ENCODE measurements around the gene HINT2. TPM values are rescaled to one million over a fixed set of nuclear protein-coding genes. Genes with fewer than 3 reads are reported as not detected.

HINT2 gene
- polyA plus RNA-seq, 1 donor = 29.7 TPM

GRCh38 chr9:35828716-35829083, 13.9 kb upstream of the HINT2 start, which contains the start of gene FAM221B:
TSS of gene FAM221B (minus strand) at chr9:35828732. CDS start at chr9:35826161, 2,571 bp downstream.
- no peaks in the 10 kb centered on the region for H3K9me3 ChIP-seq (ENCODE audit: control insufficient read depth, low read depth, low read length)
- no peak for DNase-seq
- H3K27ac ChIP-seq (ENCODE audit: low read length) = peak within 1 kb of the TSS; percentile 96
- H3K36me3 ChIP-seq (ENCODE audit: control insufficient read depth, insufficient read depth, low read length) = no peaks in the 10 kb centered on the region
- H3K27me3 ChIP-seq (ENCODE audit: control insufficient read depth, insufficient read depth, low read length) = no peaks in the 10 kb centered on the region
- peak within 1 kb of the TSS; percentile 85 for H3K4me3 ChIP-seq (ENCODE audit: low read length)
- no CpG with 5 or more reads among the region's 21 CpGs for WGBS (ENCODE audit: insufficient coverage, low lambda C conversion rate)
- peaks cover 44% of the 10 kb centered on the region for H3K4me1 ChIP-seq (ENCODE audit: control insufficient read depth, insufficient read depth, low read length)

GRCh38 chr9:35827486-35827885, 12.6 kb upstream of the HINT2 start:
- no peak overlapping the region for H3K4me3 ChIP-seq (ENCODE audit: low read length)
- DNase-seq = no peak
- H3K27me3 ChIP-seq (ENCODE audit: control insufficient read depth, insufficient read depth, low read length) = no peaks in the 10 kb centered on the region
- WGBS (ENCODE audit: insufficient coverage, low lambda C conversion rate) = no CpG with 5 or more reads among the region's 3 CpGs
- H3K9me3 ChIP-seq (ENCODE audit: control insufficient read depth, low read depth, low read length) = no peaks in the 10 kb centered on the region
- peaks cover 31% of the 10 kb centered on the region for H3K4me1 ChIP-seq (ENCODE audit: control insufficient read depth, insufficient read depth, low read length)
- no peak overlapping the region for H3K27ac ChIP-seq (ENCODE audit: low read length)
- H3K36me3 ChIP-seq (ENCODE audit: control insufficient read depth, insufficient read depth, low read length) = no peaks in the 10 kb centered on the region

- Histone ChIP-seq H3K9me3 (ENCODE audit: control insufficient read depth, low read depth, low read length) (no peaks in the 10 kb centered on the region), H3K4me1 (ENCODE audit: control insufficient read depth, insufficient read depth, low read length) (peaks cover 18% of the 10 kb centered on the region), H3K36me3 (ENCODE audit: control insufficient read depth, insufficient read depth, low read length) (no peaks in the 10 kb centered on the region), H3K27me3 (ENCODE audit: control insufficient read depth, insufficient read depth, low read length) (no peaks in the 10 kb centered on the region), H3K27ac (ENCODE audit: low read length) (no peak overlapping the region), H3K4me3 (ENCODE audit: low read length) (no peak overlapping the region)
- DNase-seq = peak; percentile 31 to 68
- no CpG with 5 or more reads among the region's 4 CpGs for WGBS (ENCODE audit: insufficient coverage, low lambda C conversion rate)
These were observed 11.3 kb upstream of the HINT2 start for GRCh38 chr9:35826071-35826701.

DNA sequence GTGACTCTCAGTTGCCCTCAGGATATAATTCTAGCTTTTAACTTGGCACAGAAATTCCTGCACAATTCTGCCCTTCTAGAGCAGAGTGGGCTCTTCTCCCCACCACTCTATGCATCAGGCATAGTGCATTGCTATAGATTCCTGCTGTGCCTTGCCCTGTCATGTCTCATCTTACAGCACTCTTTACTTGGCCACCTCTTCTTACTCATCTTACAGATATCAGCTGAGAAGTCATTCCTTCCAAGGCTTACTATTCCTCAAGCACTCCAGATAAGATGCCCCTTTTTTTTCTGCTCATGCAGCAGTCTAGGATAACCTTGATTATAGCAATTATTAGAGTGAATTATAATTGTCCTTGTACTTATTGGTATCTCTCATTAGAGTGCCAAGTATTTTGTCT, 8.1 kb upstream of the HINT2 start:
- Histone ChIP-seq H3K27ac (ENCODE audit: low read length) (no peak overlapping the region), H3K9me3 (ENCODE audit: control insufficient read depth, low read depth, low read length) (no peaks in the 10 kb centered on the region), H3K36me3 (ENCODE audit: control insufficient read depth, insufficient read depth, low read length) (no peaks in the 10 kb centered on the region), H3K4me1 (ENCODE audit: control insufficient read depth, insufficient read depth, low read length) (no peaks in the 10 kb centered on the region), H3K4me3 (ENCODE audit: low read length) (no peak overlapping the region), H3K27me3 (ENCODE audit: control insufficient read depth, insufficient read depth, low read length) (no peaks in the 10 kb centered on the region)
- DNase-seq = no peak

DNA sequence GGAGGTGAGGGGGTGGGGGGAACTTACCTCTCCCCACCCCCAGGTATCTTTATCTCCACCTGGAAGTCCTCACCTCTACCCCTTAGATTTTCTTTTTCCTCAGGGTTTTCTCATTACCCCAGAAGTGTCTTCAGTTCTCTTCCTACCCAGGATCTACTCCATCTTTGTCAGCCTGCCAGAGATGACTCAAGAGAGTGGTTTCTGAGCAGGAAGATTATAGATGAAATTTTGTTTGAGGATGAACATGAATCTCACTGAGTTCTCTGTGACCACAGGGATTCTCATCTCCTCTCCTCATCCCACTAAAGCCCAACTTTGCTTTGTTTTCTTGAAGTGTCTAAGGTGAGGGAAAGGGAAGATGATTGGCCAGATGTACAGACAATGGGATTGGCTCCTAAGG, 5.2 kb upstream of the HINT2 start:
- no peaks in the 10 kb centered on the region for H3K4me1 ChIP-seq (ENCODE audit: control insufficient read depth, insufficient read depth, low read length)
- H3K4me3 ChIP-seq (ENCODE audit: low read length) = no peak overlapping the region
- H3K9me3 ChIP-seq (ENCODE audit: control insufficient read depth, low read depth, low read length) = no peaks in the 10 kb centered on the region
- no peaks in the 10 kb centered on the region for H3K27me3 ChIP-seq (ENCODE audit: control insufficient read depth, insufficient read depth, low read length)
- no peak overlapping the region for H3K27ac ChIP-seq (ENCODE audit: low read length)
- no peak for DNase-seq
- H3K36me3 ChIP-seq (ENCODE audit: control insufficient read depth, insufficient read depth, low read length) = no peaks in the 10 kb centered on the region

GRCh38 chr9:35818341-35818740, 3.5 kb upstream of the HINT2 start:
- H3K27me3 ChIP-seq (ENCODE audit: control insufficient read depth, insufficient read depth, low read length) = no peaks in the 10 kb centered on the region
- no peaks in the 10 kb centered on the region for H3K36me3 ChIP-seq (ENCODE audit: control insufficient read depth, insufficient read depth, low read length)
- DNase-seq = no peak
- H3K27ac ChIP-seq (ENCODE audit: low read length) = no peak overlapping the region
- H3K9me3 ChIP-seq (ENCODE audit: control insufficient read depth, low read depth, low read length) = no peaks in the 10 kb centered on the region
- WGBS (ENCODE audit: insufficient coverage, low lambda C conversion rate) = no CpG with 5 or more reads among the region's 3 CpGs
- H3K4me3 ChIP-seq (ENCODE audit: low read length) = no peak overlapping the region
- peaks cover 9% of the 10 kb centered on the region for H3K4me1 ChIP-seq (ENCODE audit: control insufficient read depth, insufficient read depth, low read length)

DNA sequence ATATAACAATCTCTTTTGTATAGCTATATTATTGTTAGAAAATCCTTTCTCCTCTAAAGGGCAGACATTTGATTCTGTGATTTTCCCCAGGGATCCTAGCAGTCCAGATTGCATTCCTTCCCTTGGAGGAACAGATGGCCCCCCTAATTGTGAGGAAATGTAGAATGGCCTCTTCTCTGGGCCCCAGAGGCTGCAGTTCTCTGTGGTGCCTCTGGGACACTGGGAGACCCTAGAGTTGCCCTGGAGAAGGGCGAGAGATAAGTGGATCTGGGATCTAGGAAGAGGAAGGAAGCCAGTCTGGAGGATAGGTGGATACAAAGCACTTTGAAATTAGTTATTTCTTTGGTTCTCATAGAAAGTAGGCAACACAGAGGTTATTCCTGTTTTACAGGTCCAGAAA, 1.9 kb upstream of the HINT2 start:
- 80% methylated on average over 1 of the region's 1 CpG for WGBS (ENCODE audit: insufficient coverage, low lambda C conversion rate)
- Histone ChIP-seq H3K4me3 (ENCODE audit: low read length) (no peak overlapping the region), H3K4me1 (ENCODE audit: control insufficient read depth, insufficient read depth, low read length) (peaks cover 19% of the 10 kb centered on the region), H3K9me3 (ENCODE audit: control insufficient read depth, low read depth, low read length) (no peaks in the 10 kb centered on the region), H3K27me3 (ENCODE audit: control insufficient read depth, insufficient read depth, low read length) (no peaks in the 10 kb centered on the region), H3K36me3 (ENCODE audit: control insufficient read depth, insufficient read depth, low read length) (no peaks in the 10 kb centered on the region), H3K27ac (ENCODE audit: low read length) (no peak overlapping the region)
- DNase-seq = no peak

DNA sequence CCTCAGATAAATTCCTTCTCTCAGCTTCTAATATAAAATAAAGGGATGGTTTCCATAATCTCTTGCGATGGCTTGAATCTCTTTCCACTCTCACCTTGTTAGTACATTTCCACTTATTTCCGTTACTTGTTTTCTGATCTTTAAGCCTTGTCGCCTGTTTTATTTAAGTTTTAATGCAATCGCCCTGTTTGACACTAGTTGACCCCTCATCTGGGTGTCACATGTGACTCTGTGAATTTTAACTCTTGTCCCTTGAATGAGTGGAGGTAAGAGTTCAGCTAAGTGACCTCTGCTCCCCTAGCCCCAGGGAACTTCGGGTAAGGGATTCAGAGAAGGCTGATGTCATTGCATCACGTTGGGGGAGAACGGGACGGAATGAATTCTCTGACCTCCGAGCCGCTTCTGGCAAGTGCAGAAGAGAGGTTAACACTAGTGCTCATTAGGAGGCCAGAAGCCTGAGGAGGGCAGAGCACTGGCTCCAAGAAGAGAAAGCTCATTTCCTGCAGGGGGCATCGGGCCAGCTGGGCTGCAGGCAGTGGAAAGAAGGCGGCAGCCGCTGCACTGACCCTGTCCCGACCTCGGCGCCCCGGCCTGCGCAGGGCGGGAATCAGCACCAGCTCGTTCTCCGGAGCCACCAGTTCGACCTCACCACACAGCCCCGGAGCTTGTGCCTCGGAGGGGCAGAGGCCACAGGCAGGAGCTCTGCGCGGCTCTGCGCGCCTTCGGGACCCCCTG, 569 bp downstream of the HINT2 start:
- Histone ChIP-seq H3K4me1 (ENCODE audit: control insufficient read depth, insufficient read depth, low read length) (peaks cover 19% of the 10 kb centered on the region), H3K27me3 (ENCODE audit: control insufficient read depth, insufficient read depth, low read length) (no peaks in the 10 kb centered on the region), H3K27ac (ENCODE audit: low read length) (peak overlapping the region; percentile 96), H3K4me3 (ENCODE audit: low read length) (peak overlapping the region; percentile 76), H3K9me3 (ENCODE audit: control insufficient read depth, low read depth, low read length) (no peaks in the 10 kb centered on the region), H3K36me3 (ENCODE audit: control insufficient read depth, insufficient read depth, low read length) (peaks cover 3% of the 10 kb centered on the region)
- WGBS (ENCODE audit: insufficient coverage, low lambda C conversion rate) = no CpG with 5 or more reads among the region's 29 CpGs
- peak; percentile 74 to 90 for DNase-seq

GRCh38 chr9:35813434-35814105, 1.3 kb downstream of the HINT2 start:
- DNase-seq = peak; percentile 35 to 52
- no peak overlapping the region for H3K4me3 ChIP-seq (ENCODE audit: low read length)
- H3K36me3 ChIP-seq (ENCODE audit: control insufficient read depth, insufficient read depth, low read length) = peaks cover 10% of the 10 kb centered on the region
- no CpG with 5 or more reads among the region's 10 CpGs for WGBS (ENCODE audit: insufficient coverage, low lambda C conversion rate)
- peak overlapping the region; percentile 96 for H3K27ac ChIP-seq (ENCODE audit: low read length)
- no peaks in the 10 kb centered on the region for H3K9me3 ChIP-seq (ENCODE audit: control insufficient read depth, low read depth, low read length)
- H3K4me1 ChIP-seq (ENCODE audit: control insufficient read depth, insufficient read depth, low read length) = peaks cover 19% of the 10 kb centered on the region
- H3K27me3 ChIP-seq (ENCODE audit: control insufficient read depth, insufficient read depth, low read length) = no peaks in the 10 kb centered on the region

DNA sequence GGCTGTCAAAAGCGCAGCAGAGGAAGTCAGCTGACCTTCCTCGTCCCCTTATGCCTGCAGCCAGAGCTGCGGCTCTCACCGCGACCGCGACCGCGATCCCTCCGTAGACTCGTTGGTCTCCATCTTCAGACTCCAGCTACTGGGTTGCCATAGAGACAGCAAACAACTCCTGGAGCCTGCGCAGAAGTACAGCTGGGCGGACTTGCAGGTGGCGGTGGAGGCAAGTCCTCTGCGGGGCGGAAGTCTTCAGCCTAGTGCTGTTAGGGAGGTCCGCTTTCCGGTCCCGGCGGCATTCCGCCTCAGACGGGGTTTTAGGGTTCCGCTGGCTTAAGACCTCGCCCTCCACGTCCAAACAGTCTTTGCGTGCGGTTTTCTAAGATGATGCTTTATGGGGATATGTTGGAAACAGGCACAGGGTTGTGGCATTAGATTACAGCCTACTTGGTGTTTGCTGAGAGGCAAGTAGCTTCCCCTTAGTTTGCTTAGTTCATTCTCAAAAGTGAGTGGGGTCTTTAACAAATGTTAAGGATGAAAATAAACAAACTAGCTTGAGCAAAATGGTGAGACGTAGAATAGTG, 2.7 kb downstream of the HINT2 start, which contains the start of gene SPAG8:
Gene SPAG8 (minus strand): TSS at position 238 of the 578 bp plus-strand sequence. CDS start 115 bp downstream, at position 123.
- H3K9me3 ChIP-seq (ENCODE audit: control insufficient read depth, low read depth, low read length) = no peaks in the 10 kb centered on the region
- H3K27ac ChIP-seq (ENCODE audit: low read length) = peak within 1 kb of the TSS; percentile 24
- peaks cover 19% of the 10 kb centered on the region for H3K4me1 ChIP-seq (ENCODE audit: control insufficient read depth, insufficient read depth, low read length)
- peak within 1 kb of the TSS; percentile 26 for H3K4me3 ChIP-seq (ENCODE audit: low read length)
- peak; percentile 95 for DNase-seq
- H3K27me3 ChIP-seq (ENCODE audit: control insufficient read depth, insufficient read depth, low read length) = no peaks in the 10 kb centered on the region
- 25% methylated on average over 1 of the region's 28 CpGs for WGBS (ENCODE audit: insufficient coverage, low lambda C conversion rate)
- peaks cover 19% of the 10 kb centered on the region for H3K36me3 ChIP-seq (ENCODE audit: control insufficient read depth, insufficient read depth, low read length)

Data from large intestine (tissue), 3 donors.